ENCODE measurements around the gene MYO16.
A peak's percentile ranks its signal among the peaks of the same experiment; 100 is the strongest.

Gene MYO16

DNA sequence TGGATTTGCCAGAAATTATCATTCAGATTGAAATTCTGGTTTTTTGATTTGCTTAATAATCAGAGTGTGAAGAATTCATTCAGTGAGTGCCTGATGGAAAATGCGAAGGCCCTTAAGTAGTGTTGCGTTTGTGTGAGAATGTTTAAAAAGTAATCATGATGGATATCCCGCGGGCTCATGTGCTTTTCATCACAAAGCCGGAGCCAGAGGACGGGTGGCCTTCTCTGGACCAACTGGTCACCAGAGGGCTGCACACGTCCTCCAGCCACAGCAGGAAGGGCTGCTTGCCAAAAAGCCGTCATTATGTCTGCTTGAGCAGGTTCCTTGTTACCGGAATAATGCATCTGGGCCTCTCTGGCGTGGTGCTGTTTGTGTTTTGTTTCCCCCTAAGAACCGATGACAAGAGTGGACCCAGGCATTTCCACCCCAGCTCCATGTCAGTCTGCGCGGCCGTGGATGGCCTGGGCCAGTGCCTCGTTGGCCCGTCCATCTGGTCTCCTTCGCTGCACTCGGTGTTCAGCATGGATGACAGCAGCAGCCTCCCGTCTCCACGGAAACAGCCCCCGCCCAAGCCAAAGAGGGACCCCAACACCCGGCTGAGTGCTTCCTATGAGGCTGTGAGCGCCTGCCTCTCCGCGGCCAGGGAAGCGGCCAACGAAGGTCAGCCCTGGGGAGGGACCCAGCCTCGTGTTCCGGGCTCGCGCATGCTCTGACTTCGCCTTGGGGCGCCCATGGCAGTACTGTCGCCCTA, 497.7 kb downstream of the MYO16 start:
- no peak for DNase-seq (ENCODE audit: low spot score)

DNA sequence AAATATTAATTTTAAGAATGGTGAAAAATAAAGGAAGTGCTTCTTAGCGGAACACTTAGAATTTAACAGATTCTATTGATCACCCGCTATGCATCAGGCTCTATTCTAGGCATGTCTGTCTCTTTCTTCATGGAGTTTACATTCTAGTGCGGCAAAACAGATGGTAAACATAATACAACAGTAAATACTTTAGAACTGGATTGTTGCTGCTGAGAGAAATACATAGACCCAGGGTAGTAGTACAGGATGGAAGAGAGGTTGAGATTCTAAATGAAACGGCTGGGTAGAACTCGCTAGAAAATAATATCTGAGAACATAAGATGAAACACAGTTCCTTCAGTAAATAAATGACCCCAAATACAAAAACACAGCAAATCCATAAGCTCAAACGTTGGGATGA, 498.7 kb downstream of the MYO16 start:
- DNase-seq (ENCODE audit: low spot score): no peak

DNA sequence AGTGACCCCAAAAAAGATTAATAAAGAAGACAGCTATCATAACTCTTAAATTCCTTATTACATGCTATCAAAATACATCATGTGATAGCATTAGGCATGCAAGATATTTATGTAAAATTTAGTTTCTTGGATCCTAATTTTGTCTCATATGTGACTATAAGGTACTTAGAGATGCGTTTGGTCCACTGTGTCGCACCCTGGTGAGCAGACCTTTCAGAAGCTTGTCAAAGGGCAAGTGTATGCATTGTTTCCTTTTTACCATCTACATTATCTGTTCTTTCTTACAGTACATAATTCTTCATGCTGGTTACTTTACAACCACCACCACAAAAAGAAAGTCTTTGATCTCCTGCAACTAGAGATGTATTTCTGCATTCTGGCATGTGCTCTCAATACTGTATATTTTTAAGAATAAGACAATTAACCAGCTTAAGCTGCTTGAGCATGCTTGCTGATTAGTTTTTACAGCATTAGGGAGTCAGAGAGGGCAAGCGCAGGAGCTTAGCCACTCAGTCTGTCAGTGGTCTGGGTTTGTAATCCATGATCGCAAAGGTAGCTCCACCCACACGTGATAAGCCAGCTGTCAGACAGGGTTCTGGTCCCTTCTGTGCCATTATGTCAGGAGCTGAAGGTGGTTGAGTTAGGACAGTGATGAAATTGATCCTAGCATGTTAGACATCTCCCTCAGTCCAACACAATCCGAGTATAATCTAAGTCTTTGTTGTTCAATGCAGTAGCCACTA, 500.9 kb downstream of the MYO16 start:
- DNase-seq (ENCODE audit: low spot score): no peak

DNA sequence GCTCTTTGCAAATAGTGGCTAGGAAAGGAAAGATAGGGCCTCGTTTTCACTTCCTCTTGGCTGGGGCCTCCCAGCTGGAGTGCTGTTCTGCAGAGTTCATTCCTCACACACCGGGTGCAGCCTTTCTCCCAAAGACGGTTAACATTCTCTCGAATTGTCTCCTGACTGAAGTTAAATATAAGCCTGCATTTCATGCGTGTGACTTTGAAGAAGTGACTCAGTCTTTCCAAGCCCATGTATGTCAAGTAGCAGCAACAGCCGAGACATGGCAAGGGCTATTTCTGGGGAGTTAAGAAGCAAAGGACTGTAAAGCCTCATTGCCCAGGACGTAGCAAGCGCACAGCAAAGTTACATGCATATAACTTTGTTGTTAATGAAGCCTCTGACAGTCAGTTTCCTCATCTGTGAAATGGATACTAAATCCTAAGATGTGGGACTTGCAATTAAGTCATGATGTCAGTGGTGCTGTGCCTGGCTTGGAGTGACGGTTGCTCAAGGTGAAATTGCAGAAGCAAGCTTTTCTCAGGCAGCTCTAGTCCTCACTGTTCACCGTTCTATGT, 502.4 kb downstream of the MYO16 start:
- no peak for DNase-seq (ENCODE audit: low spot score)

DNA sequence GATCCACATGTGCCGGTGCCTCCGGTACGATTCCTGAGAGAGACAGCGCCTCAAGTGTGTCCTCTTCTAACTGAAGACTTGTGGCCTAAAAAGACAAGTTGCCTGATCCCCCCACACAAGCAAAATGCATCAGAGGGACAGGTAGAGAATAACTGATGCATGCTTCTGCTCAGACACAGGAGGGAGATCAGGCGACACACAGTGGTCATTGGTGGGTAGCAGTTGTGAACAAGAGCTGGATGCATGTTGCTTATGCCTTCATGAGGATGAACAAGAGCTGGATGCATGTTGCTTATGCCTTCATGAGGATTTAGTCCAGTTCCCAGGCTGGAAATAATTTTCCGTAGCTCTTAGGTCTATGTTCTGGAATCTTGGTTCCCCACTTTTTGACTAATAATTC, 505.6 kb downstream of the MYO16 start:
- DNase-seq (ENCODE audit: low spot score): no peak

DNA sequence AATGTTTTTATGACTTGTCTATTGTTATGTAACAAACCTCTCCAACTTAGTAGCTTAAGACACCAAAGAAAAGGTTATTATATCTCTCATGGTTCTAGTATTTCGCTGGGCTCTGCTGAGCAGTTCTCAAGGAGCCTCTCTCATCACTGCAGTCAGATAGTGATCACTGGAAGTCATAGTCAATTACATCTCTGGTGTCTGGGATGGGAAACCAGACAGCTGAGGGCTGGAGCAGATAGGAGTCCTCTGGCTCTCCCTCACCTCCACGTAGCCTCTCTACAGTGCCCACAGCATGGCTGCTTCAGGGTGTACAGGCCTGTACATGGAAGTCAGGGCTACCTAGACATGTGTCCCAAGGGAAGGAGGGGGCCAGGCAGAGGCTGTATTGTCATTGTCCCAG, 507.5 kb downstream of the MYO16 start:
- no peak for DNase-seq (ENCODE audit: low spot score)

DNA sequence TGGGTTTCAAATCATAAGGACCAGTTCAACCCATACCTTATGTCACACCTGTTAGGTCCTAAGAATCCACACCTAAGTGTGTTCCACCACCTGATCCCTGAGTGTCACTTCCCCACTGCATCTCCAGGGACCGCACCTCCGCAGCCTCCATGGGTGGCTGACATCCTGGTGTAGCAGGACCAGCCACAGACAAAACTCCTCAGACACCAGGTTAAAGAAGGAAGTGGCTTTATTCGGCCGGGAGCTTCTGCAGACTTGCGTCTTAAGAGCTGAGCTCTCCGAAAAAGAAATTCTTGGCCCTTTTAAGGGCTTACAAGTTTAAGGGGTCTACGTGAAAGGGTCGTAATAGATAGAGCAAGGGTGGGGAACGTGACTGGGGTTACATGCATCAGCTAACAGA, 509.9 kb downstream of the MYO16 start:
- DNase-seq (ENCODE audit: low spot score): no peak

DNA sequence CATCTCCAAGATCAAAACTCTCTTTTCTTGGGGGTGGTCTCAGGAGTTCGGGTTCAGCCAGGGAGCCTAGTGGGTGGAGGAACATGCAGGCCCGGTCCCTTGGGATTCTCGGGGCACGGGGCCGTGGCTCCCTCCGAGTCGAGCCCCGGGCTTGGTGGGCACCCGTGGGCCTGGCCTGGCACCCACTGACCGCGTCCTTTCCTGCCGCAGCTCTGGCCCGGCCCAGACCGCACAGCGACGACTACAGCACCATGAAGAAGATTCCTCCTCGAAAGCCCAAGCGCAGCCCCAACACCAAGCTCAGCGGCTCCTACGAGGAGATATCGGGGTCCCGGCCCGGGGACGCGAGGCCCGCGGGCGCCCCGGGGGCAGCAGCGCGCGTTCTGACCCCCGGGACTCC, 510.6 kb downstream of the MYO16 start:
- DNase-seq (ENCODE audit: low spot score): no peak

DNA sequence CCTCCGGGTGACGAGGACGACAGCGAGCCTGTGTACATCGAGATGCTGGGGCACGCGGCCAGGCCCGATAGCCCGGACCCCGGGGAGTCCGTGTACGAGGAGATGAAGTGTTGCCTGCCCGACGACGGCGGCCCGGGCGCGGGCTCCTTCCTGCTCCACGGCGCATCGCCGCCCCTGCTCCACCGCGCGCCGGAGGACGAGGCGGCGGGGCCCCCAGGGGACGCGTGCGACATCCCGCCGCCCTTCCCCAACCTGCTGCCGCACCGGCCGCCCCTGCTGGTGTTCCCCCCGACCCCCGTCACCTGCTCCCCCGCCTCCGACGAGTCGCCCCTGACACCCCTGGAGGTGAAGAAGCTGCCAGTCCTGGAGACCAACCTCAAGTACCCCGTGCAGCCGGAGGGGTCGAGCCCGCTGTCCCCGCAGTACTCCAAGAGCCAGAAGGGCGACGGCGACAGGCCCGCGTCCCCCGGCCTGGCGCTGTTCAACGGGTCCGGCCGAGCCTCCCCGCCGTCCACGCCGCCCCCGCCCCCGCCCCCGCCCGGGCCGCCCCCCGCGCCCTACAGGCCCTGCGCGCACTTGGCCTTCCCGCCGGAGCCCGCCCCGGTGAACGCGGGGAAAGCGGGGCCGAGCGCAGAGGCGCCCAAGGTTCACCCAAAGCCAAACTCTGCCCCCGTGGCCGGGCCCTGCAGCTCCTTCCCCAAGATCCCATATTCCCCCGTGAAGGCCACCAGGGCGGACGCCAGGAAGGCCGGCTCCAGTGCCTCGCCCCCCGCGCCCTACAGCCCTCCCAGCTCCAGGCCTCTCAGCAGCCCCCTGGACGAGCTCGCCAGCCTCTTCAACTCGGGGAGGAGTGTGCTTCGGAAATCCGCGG, 511.3 kb downstream of the MYO16 start:
- no peak for DNase-seq (ENCODE audit: low spot score)

DNA sequence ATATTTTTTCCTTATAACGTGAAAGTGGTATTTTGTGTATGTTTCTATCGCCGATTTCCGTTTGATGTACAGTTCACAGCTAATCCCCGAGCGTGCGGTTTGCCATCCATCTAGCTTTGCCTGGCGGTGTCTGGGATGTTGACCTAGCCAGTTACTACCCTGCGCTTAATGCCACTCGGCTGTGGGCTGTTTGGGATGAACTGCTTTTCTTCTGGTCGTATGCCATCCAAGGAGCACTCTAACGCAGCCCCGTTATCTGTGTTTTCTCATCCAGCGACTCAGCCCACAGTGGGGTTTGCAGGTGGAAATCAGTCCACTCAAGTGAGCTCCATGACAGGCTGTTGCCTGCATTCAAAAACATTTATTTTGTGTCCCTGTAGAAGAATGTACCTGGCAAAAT, 512.3 kb downstream of the MYO16 start:
- no peak for DNase-seq (ENCODE audit: low spot score)

DNA sequence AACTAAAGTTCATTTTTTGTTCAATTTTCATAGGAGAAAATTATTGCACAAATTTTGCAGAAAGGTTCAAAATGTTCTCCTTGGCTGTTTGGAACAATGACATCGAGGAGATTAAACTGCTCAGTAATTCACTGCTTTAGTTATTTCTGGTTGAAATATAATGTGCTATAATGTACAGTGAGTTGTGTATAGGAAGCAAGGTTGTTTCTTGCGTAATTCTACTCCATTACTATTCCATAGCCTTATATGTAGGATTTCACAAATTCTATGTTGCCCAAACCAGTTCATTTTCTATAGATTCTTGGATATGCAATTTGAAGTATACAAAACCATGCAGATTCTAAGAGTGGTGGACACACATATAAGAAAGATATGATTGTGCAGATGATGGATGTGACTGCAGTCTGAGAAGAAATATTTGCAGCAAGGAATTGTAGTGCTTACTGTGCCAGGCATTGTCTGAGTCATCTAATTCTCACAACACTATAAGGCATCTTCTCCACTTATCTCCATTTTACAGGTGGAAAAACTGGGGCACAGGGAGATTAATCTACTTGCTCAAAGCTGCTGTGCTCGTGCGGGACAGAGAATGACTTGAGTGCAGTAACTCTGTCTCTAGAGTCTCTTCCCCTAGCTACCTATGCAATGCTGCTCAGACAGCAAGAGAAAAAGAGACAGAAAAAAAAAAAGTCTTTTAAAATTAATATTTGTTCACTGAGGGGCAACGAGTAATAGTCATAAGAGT, 515.5 kb downstream of the MYO16 start:
- no peak for DNase-seq (ENCODE audit: low spot score)

DNA sequence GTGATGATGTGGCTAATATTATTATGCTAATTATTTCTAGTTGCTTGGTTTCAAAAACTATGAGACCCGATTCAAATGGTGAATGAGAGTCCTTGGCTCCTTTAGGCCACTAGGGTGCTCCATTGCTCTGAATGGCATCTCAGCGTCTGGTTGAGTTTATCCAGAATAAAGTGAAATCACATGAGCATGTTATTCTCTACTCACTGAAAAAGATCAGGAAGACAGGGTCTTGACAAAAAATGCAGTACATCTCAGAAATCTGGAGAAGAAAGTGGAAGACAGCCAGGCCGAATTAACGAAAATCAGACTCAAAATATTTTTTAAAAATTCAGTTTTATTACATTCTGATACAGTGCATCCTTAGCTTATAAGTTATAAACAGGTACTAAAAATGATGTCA, 516.2 kb downstream of the MYO16 start:
- peak; percentile 69 for DNase-seq (ENCODE audit: low spot score)

DNA sequence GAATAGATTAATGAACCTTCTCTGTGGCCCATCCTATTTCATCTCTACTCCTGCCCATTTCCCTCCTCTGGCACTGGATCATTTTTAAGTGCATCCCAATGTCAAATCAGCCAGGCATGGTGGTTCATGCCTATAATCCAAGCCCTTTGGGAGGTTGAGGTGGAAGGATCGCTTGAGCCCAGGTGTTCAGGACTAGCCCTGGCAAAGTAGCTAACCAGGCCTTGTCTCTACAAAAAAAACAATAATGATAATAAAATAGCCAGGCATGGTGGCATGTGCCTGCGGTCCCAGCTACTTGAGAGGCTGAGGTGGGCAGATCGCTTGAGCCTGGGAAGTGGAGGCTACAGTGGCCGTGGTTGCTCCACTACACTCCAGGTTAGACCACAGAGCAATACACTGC, 517.0 kb downstream of the MYO16 start:
- no peak for DNase-seq (ENCODE audit: low spot score)

DNA sequence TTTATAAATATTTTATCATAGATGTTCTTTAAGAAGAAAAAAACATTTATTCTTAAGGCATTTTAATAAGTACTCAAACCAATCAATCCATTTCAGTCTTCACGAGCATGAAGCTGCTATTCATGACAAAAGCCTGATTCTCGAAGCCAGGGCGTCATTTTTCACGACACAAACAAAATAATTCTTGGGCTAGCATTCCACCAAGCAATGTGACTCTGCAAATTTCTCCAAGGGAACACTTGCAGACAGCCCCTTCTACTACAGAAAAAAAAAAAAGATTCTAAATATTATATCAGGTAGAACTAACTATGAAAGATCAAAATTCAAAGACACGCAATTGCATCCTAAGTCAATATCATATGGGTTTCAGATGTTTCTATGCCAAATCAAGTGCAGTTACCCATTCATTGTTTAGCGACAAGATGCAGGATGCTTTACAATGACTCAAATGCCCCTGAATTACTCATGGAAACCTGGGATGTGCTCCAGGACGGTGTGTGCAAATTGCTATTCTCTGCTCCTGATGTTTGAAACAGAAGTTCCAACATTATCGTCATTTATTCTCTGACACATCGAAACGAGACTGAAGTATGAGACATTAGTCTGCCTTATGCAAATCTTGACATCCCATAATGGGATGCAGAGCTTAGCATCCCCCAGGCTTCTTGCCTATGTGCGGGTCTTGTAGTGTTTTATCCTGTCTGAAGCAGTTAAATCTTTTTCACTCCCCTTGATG, 517.7 kb downstream of the MYO16 start:
- no peak for DNase-seq (ENCODE audit: low spot score)

DNA sequence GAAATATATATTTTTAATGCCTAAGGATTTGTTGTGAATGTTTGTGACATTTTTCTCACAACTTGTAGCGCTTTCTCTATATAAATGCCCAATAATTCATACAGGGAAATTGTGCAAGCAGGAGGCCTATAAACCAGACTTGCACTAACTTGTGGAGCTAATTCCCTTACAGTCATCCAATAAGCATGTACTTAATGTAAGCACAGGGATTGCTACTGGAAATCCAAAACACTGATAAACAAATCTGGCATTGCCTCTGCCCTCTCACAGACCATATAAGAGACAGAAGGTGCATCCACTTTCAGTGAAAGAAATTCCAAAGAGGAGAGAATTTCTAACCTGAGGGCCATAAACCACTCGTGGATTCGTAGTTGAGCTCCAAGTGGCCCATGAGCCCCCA, 518.8 kb downstream of the MYO16 start:
- no peak for DNase-seq (ENCODE audit: low spot score)

DNA sequence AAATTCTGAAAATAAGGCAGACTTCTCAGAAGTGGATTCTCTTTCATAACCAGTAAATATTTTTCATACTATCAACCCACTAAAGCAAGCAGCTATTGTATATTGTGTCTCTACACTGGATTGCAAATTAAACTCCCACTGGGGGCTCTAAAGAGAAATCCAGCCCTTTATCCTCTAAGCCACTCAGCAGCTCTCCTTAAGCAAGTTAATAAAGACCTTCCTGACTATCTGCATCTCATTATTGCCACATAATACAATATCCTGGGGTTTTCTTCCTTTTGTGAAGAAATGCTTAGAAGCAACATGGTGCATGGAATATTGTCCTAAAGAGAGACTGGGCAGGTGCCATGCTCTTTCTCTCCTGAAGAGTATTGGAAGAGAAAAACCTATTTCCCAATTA, 521.3 kb downstream of the MYO16 start:
- no peak for DNase-seq (ENCODE audit: low spot score)

DNA sequence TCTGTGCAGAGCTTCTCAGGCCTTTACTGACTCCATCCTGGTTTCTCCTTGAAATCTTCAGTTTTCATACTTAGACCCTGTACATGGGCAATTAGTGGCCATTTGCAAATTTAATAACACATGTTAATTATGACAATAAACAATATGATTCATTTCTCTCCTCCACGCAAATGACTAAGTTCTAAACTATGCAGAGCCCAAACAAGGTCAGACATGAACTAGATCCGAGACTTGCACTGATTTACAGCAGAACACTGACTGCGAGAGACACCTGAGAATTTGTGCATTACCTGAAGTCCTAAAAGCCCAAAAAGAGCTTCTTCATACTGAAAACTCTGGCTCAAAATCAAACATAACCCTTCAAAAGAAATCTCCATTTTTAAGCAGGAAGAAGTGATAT, 521.8 kb downstream of the MYO16 start:
- DNase-seq (ENCODE audit: low spot score): no peak

DNA sequence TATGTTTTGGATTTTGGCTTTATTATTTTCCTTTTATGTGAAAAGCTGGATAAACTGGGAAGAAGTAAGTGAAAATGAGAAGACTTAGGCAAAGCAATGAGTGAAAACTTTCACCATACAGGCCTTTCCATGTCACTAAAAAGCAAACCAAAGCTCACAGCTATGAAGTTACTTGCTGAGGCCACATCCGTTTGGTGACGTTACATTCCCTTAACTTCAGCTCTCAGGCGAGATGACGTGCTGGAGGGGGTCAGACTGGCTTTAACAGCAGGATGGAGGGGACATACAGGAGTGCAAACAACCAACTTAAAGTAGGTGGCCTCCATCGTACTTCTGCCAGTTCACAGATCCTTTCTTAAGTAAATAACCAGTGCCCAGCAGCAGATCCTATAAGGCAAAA, 522.3 kb downstream of the MYO16 start:
- DNase-seq (ENCODE audit: low spot score): no peak

DNA sequence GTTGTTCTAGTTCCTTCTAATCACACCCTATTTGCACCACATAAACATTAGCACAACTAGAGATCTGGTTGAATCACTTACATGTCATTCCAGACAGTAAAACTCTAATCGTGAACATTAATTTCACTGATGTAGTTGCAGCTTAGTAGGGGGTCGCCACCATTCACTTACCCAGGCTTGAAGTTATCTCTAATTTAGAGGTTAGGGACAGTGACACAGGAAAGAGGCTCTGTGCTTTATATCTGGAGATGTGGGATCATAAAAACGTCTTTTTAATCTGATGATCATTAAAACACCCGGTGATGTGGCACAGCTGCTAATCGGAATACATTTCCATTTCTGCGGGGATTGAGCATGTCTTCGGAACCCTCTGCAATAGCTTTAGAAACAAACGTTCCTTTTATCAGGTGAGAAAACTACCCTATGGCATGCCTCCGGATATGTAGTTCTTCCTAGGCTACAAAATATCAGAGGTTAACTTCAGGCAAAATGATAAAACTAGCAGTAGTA, 523.0 kb downstream of the MYO16 start:
- DNase-seq (ENCODE audit: low spot score): no peak

DNA sequence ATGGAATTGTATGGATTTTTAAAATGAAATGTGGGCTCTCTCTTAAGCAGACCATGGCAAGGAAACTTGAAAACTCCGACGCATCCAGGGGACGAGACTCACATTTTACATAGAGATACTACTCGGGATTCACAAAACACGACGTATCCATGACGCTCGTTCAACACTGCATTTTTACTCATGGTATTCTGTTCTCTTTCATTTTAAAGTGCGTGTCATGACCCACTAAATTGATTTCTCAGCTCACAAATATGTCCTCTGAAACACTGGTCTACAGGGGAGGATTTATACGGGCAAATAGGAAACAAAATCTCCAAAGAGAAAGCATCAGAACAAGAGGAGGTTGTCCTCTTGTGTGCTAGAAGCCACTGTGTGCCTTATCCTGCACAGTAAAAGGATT, 523.5 kb downstream of the MYO16 start:
- DNase-seq (ENCODE audit: low spot score): no peak

DNA sequence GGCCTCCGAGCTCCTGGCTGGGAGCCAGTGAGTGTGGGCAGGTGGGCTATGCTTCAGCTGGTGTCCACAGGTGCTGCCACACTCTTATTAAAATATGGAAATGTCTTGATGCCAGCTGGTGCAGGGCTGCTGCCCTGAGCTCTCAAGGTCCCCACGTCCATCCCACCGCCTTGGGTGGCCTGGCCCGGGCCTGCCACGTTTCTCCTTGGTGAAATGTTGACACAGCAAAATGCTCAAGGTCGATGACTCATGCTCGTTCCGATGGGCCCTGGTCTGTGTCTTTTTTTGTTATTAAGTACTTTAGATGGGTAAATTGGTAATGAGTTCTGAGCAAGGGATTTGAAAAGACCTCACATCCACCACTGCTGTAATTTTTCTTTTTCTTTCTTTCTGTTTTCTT, 524.7 kb downstream of the MYO16 start:
- no peak for DNase-seq (ENCODE audit: low spot score)
